Fibroblast of pulmonary artery (primary cell): Measurements from ENCODE around the gene ASB18.

Experiments
- DNase-seq: peaks from one replicate; pipeline ENCODE4 v3.0.0-alpha.2; 2010; ENCODE audit warnings: low read depth
- H3K4me3 ChIP-seq: replicated peaks from 2 replicates; pipeline ENCODE4 v1.5.1; 2011; ENCODE audit warnings: low read depth, mild to moderate bottlenecking, control low read depth, low read length, moderate library complexity
- CTCF ChIP-seq: IDR thresholded peaks from 2 replicates; pipeline ENCODE4 v1.5.1; 2011; ENCODE audit warnings: mild to moderate bottlenecking, control low read depth, low read length, inconsistent platforms; ENCODE audit errors: missing control alignments

The ASB18 gene

GRCh38 chr2:236171680-236172254, 92.4 kb downstream of the ASB18 start:
- H3K4me3 ChIP-seq = no peak overlapping the region

GRCh38 chr2:236171181-236171679, 93.0 kb downstream of the ASB18 start:
- DNase-seq = no peak
- no peak overlapping the region for H3K4me3 ChIP-seq

More at GRCh38 chr2:236171680-236172254, 92.4 kb downstream of the ASB18 start:
- DNase-seq = no peak
- no peak for TF ChIP-seq CTCF

GRCh38 chr2:236170590-236171165, 93.5 kb downstream of the ASB18 start:
- DNase-seq = no peak
- H3K4me3 ChIP-seq = no peak overlapping the region

More at GRCh38 chr2:236171181-236171679, 93.0 kb downstream of the ASB18 start:
- TF ChIP-seq CTCF = no peak

GRCh38 chr2:236169741-236170589, 94.2 kb downstream of the ASB18 start:
- no peak for DNase-seq
- TF ChIP-seq CTCF = no peak
- no peak overlapping the region for H3K4me3 ChIP-seq

More at GRCh38 chr2:236170590-236171165, 93.5 kb downstream of the ASB18 start:
- TF ChIP-seq CTCF = no peak

GRCh38 chr2:236169151-236169721, 95.0 kb downstream of the ASB18 start:
- TF ChIP-seq CTCF = no peak
- DNase-seq = no peak
- H3K4me3 ChIP-seq = no peak overlapping the region

GRCh38 chr2:236168110-236169080, 95.8 kb downstream of the ASB18 start, which contains the start of gene GBX2:
Gene GBX2 (minus strand): TSS chr2:236168386. CDS start chr2:236167971, 415 bp downstream.
- peak; percentile 57 for DNase-seq
- no peak for TF ChIP-seq CTCF
- peak within 1 kb of the TSS; percentile 29 for H3K4me3 ChIP-seq
